GM12878 (cell line): ENCODE measurements around the gene NSMCE1. TPM values are rescaled to one million over a fixed set of nuclear protein-coding genes. Genes with fewer than 3 reads are reported as not detected.

Source experiments
- ATAC-seq: fragments of 200-7000 bp; cut with Tn5 transposase; 3 replicates; pipeline ENCODE4 v1.9.1; 2020; ENCODE audit warnings: mild to moderate bottlenecking, moderate library complexity
- BruUV-seq: library from RNA; stranded (reverse); fragments of 400-500 nt; replicated peaks from 2 replicates; lab custom pipeline; 2021; lab: Mats Ljungman, UMichigan
- CTCF ChIA-PET: fragments of 300-600 bp; sonication (Branson Sonifier 250); formaldehyde crosslinking; extraction: SDS; loops from one replicate; lab custom pipeline; 2021; ENCODE audit warnings: inconsistent platforms; lab: Yijun Ruan, JAX
- POLR2A ChIA-PET: fragments of 350-600 bp; formaldehyde crosslinking; extraction: SDS; loops from one replicate; lab custom pipeline; 2021; ENCODE audit warnings: inconsistent platforms; lab: Charles Lee
- RAD21 ChIA-PET: fragments of 300-600 bp; sonication (Branson Sonifier 250); formaldehyde crosslinking; loops from one replicate; lab custom pipeline; 2023; ENCODE audit warnings: antibody characterized with exemption; ENCODE audit not compliant: unreplicated experiment; lab: Charles Lee
- SMC1A ChIA-PET: fragments of 300-600 bp; sonication (Branson Sonifier 250); formaldehyde crosslinking; loops from one replicate; lab custom pipeline; 2023; ENCODE audit not compliant: unreplicated experiment, uncharacterized antibody; lab: Charles Lee
- DNase-seq: peaks from one replicate; pipeline ENCODE4 v3.0.0-alpha.2; 2011; ENCODE audit warnings: low read depth, low spot score
- FAIRE-seq: peaks from 3 replicates; lab custom pipeline; 2011; peaks lifted over from hg19 to GRCh38; lab: Jason Lieb, UNC
- H2AFZ ChIP-seq: 2 replicates; pipeline ENCODE4 v1.6.0; 2011; ENCODE audit warnings: low read depth, low read length, control low read depth; ENCODE audit not compliant: control insufficient read depth
- H3K27ac ChIP-seq: 2 replicates; pipeline ENCODE4 v1.5.1; 2011; ENCODE audit warnings: control low read depth; ENCODE audit not compliant: control insufficient read depth, insufficient read depth
- H3K27me3 ChIP-seq, 2 experiments: replicated peaks in 1 of 2; 2 replicates each; pipeline versions ENCODE4 v1.6.0 to v1.6.1; 2011; ENCODE audit warnings: low read length in 1 of 2; ENCODE audit not compliant: control insufficient read depth in 2 of 2, insufficient read depth in 2 of 2
- H3K36me3 ChIP-seq, 2 experiments: 2 replicates each; pipeline ENCODE4 v1.5.1; 2011; ENCODE audit warnings: low read length in 1 of 2; ENCODE audit not compliant: control insufficient read depth in 2 of 2, insufficient read depth in 2 of 2
- H3K4me1 ChIP-seq: 2 replicates; pipeline ENCODE4 v1.6.1; 2011; ENCODE audit warnings: mild to moderate bottlenecking, low read length, moderate library complexity, mixed read lengths; ENCODE audit not compliant: control insufficient read depth, insufficient read depth
- H3K4me2 ChIP-seq: 2 replicates; pipeline ENCODE4 v1.6.0; 2011; ENCODE audit warnings: control low read depth; ENCODE audit not compliant: control insufficient read depth, insufficient read depth
- H3K4me3 ChIP-seq: fragments of 200-600 bp; sonication (generic); 2 replicates; pipeline ENCODE4 v1.5.1; 2016
- H3K79me2 ChIP-seq: 2 replicates; pipeline ENCODE4 v1.6.0; 2011; ENCODE audit warnings: low read length; ENCODE audit not compliant: control insufficient read depth, insufficient read depth
- H3K9ac ChIP-seq: 2 replicates; pipeline ENCODE4 v1.8.0; 2011; ENCODE audit warnings: low read length, control low read depth, mixed read lengths; ENCODE audit not compliant: control insufficient read depth, insufficient read depth
- H3K9me3 ChIP-seq: replicated peaks from 3 replicates; pipeline ENCODE4 v1.5.1; 2011; ENCODE audit warnings: mild to moderate bottlenecking, low read length; ENCODE audit not compliant: control insufficient read depth, insufficient read depth
- H4K20me1 ChIP-seq: 2 replicates; pipeline ENCODE4 v1.6.0; 2011; ENCODE audit not compliant: control insufficient read depth, insufficient read depth
- BHLHE40 ChIP-seq, 2 experiments: fragments of 450-650 bp in 1 of 2; IDR thresholded peaks; 2 replicates each; pipeline ENCODE4 v1.6.1; 2011 to 2017; ENCODE audit warnings: low read depth in 2 of 2, borderline replicate concordance in 1 of 2, improper control_type of control experiment in 1 of 2, low read length in 1 of 2, mild to moderate bottlenecking in 1 of 2
- CBX5 ChIP-seq: sonication (generic); IDR thresholded peaks from 2 replicates; pipeline ENCODE4 v1.6.1; 2016; ENCODE audit warnings: low read depth, moderate library complexity, mild to moderate bottlenecking, inconsistent platforms
- CHD2 ChIP-seq: IDR thresholded peaks from 2 replicates; pipeline ENCODE4 v1.6.1; 2011; ENCODE audit warnings: low read depth, low read length, improper control_type of control experiment, borderline replicate concordance
- CREM ChIP-seq: IDR thresholded peaks from 2 replicates; pipeline ENCODE4 v1.6.1; 2014; ENCODE audit warnings: antibody characterized with exemption, low read depth
- CTCF ChIP-seq, 3 experiments: IDR thresholded peaks in 2 of 3; conservative IDR thresholded peaks in 1 of 3; 2 replicates each; pipeline ENCODE4 v1.5.1; 2011; ENCODE audit warnings: low read depth in 3 of 3, low read length in 3 of 3, mild to moderate bottlenecking in 3 of 3, control low read depth in 2 of 3, moderate library complexity in 2 of 3, inconsistent platforms in 1 of 3, mixed read lengths in 1 of 3; ENCODE audit not compliant: control insufficient read depth in 2 of 3, insufficient read depth in 1 of 3; ENCODE audit errors: extremely low read depth in 1 of 3
- EGR1 ChIP-seq, 2 experiments: IDR thresholded peaks; 1 replicate in 1 of 2; 2 replicates in 1 of 2; pipeline ENCODE4 v1.6.1; 2011 to 2012; ENCODE audit warnings: low read depth in 2 of 2, low read length in 2 of 2, borderline replicate concordance in 1 of 2, mild to moderate bottlenecking in 1 of 2, moderate library complexity in 1 of 2
- ESRRA ChIP-seq: IDR thresholded peaks from 2 replicates; pipeline ENCODE4 v1.6.1; 2012; ENCODE audit warnings: mild to moderate bottlenecking, low read length, improper control_type of control experiment
- HCFC1 ChIP-seq: fragments of 150-350 bp; IDR thresholded peaks from 2 replicates; pipeline ENCODE4 v1.6.1; 2014; ENCODE audit warnings: low read length
- IKZF1 ChIP-seq: fragments of 450-650 bp; conservative IDR thresholded peaks from 2 replicates; pipeline ENCODE4 v1.6.1; 2017; ENCODE audit warnings: antibody characterized with exemption, mild to moderate bottlenecking
- KDM1A ChIP-seq: fragments of 200-600 bp; sonication (generic); IDR thresholded peaks from 2 replicates; pipeline ENCODE4 v1.6.1; 2016; ENCODE audit warnings: borderline replicate concordance
- MTA3 ChIP-seq: IDR thresholded peaks from 2 replicates; pipeline ENCODE4 v1.6.1; 2012; ENCODE audit warnings: low read length, inconsistent platforms, borderline replicate concordance
- MXI1 ChIP-seq: fragments of 150-350 bp; IDR thresholded peaks from 2 replicates; pipeline ENCODE4 v1.6.1; 2011; ENCODE audit warnings: low read depth, mild to moderate bottlenecking, inconsistent platforms, low read length, improper control_type of control experiment
- RELA ChIP-seq: fragments of 450-650 bp; IDR thresholded peaks from 2 replicates; pipeline ENCODE4 v1.8.0; 2014; ENCODE audit warnings: borderline replicate concordance; ENCODE audit not compliant: partially characterized antibody
- STAT1 ChIP-seq: fragments of 450-650 bp; conservative IDR thresholded peaks from 2 replicates; pipeline ENCODE4 v1.6.1; 2014; ENCODE audit warnings: antibody characterized with exemption, mild to moderate bottlenecking
- ZBED1 ChIP-seq: IDR thresholded peaks from 2 replicates; pipeline ENCODE4 v1.6.1; 2016; ENCODE audit warnings: borderline replicate concordance
- ZNF274 ChIP-seq: IDR thresholded peaks from one replicate; pipeline ENCODE4 v1.8.0; 2011; ENCODE audit not compliant: insufficient read length, insufficient read depth
- WGBS: methylation state at CpG from one replicate; pipeline ENCODE4 v1.1.6; 2016; ENCODE audit warnings: low lambda C conversion rate; ENCODE audit not compliant: insufficient replicate concordance, insufficient coverage; ENCODE audit errors: missing lambda C conversion rate; 5-methylcytosine and 5-hydroxymethylcytosine counted together
- in situ Hi-C: fragments of 300-500 bp; cut with MboI; formaldehyde crosslinking; loops from 9 replicates; pipeline ENCODE4 v1.14.3; 2018; ENCODE audit warnings: mixed read lengths
- intact Hi-C: fragments of 100-400 bp; cut with micrococcal nuclease; formaldehyde crosslinking; loops from one replicate; pipeline ENCODE4 v1.14.2; 2022; ENCODE audit not compliant: unreplicated experiment
- polyA plus RNA-seq, 11 experiments: library from polyadenylated mRNA; depleted of rRNA in 4 of 11; unstranded in 6 of 11; stranded (reverse) in 5 of 11; fragments of >200 nt; fragmentation: Nextera tagmentation in 4 of 11; fragmentation: Illumina TruSeq in 1 of 11; extraction: Ambion mirVana in 4 of 11; extraction: Trizol in 1 of 11; gene quantifications; 1 replicate in 1 of 11; 2 replicates in 10 of 11; pipeline versions ENCODE4 v1.2.1 to v1.2.3, GENCODE V29; 2011 to 2016; ENCODE audit warnings: inconsistent platforms in 2 of 11, missing spikeins in 2 of 11, low read depth in 1 of 11
- total RNA-seq, 4 experiments: library from RNA; depleted of rRNA in 3 of 4; stranded (reverse); fragments of >200 nt in 3 of 4; fragmentation: Illumina TruSeq in 1 of 4; extraction: Trizol in 1 of 4; gene quantifications; 2 replicates each; pipeline versions ENCODE4 v1.2.1 to v1.2.3, GENCODE V29; 2013 to 2021
- TF ChIP-seq, protein P1 (sequence below): fragments of 450-650 bp; IDR thresholded peaks from 2 replicates; pipeline ENCODE4 v1.6.1; 2017; ENCODE audit warnings: mild to moderate bottlenecking

NSMCE1 gene
- total and polyA plus RNA-seq, 10 of the 15 experiments (the other 5 are each of a cell fraction or from before 2014, with no cell fraction given) = 54.0 to 214 (median 71.4) TPM

DNA sequence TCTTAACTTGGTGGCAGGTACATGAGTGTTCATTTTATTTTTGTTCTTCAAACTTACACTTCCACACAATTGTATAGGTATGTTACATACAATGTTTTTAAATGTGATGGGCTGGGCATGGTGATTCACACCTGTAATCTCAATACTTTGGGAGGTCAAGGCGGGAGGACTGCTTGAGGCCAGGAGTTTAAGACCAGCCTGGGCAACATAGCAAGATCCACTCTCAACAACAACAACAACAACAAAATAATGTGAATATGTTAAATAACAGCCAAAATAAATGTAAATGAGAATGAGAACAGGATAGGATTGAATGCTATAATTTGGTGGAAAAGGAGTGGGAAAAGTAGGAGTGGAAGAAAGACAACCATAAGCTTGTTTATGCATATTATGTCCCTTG lies 2.6 kb downstream of the NSMCE1 start:
- in situ Hi-C loops = no loop called here
- POLR2A ChIA-PET = interaction anchor here (1.0 to 2.9 kb wide), 4 partner anchors 9 to 30 kb away, joined by 3 to 10 read pairs (median 5); no protein-coding TSS in a partner anchor
- H3K9ac ChIP-seq = no peak overlapping the region
- no peak overlapping the region for H3K4me3 ChIP-seq
- peaks cover 0 to 3% of the 10 kb centered on the region in 2 experiments; a peak in 1 of 4 replicates for H3K36me3 ChIP-seq
- 94% methylated on average over 1 of the region's 1 CpG for WGBS
- TF ChIP-seq MTA3 = no peak
- TF ChIP-seq EGR1 (IDR thresholded peaks at IDR 0.05; ENCODE audit: borderline replicate concordance in 1 of 2, low read depth in 2 of 2, low read length in 2 of 2) = no peak
- no peak for TF ChIP-seq CREM
- no peak for TF ChIP-seq BHLHE40 (IDR thresholded peaks at IDR 0.05; ENCODE audit: borderline replicate concordance in 1 of 2, low read depth in 2 of 2, low read length in 1 of 2)
- TF ChIP-seq MXI1 = no peak
- TF ChIP-seq CHD2 = no peak
- TF ChIP-seq ZBED1 = no peak
- no peak for TF ChIP-seq RELA
- TF ChIP-seq CTCF (IDR thresholded peaks at IDR 0.05 in 2 of 3, conservative IDR thresholded peaks at IDR 0.05 in 1 of 3; ENCODE audit: control insufficient read depth in 2 of 3, extremely low read depth in 1 of 3, insufficient read depth in 1 of 3, low read depth in 3 of 3, low read length in 3 of 3) = no peak
- no peak for TF ChIP-seq ZNF274
- TF ChIP-seq HCFC1 = no peak
- TF ChIP-seq, protein P1, sequence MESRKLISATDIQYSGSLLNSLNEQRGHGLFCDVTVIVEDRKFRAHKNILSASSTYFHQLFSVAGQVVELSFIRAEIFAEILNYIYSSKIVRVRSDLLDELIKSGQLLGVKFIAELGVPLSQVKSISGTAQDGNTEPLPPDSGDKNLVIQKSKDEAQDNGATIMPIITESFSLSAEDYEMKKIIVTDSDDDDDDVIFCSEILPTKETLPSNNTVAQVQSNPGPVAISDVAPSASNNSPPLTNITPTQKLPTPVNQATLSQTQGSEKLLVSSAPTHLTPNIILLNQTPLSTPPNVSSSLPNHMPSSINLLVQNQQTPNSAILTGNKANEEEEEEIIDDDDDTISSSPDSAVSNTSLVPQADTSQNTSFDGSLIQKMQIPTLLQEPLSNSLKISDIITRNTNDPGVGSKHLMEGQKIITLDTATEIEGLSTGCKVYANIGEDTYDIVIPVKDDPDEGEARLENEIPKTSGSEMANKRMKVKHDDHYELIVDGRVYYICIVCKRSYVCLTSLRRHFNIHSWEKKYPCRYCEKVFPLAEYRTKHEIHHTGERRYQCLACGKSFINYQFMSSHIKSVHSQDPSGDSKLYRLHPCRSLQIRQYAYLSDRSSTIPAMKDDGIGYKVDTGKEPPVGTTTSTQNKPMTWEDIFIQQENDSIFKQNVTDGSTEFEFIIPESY = no peak
- TF ChIP-seq KDM1A = no peak
- no peak for TF ChIP-seq ESRRA
- TF ChIP-seq CBX5 = no peak
- no peak for TF ChIP-seq IKZF1
- TF ChIP-seq STAT1 = no peak
- H3K9me3 ChIP-seq = no peaks in the 10 kb centered on the region
- ATAC-seq (no peak), FAIRE-seq (no peak), DNase-seq (no peak)
- H3K4me2 ChIP-seq = no peak overlapping the region
- H2AFZ ChIP-seq = no peak overlapping the region
- RAD21 ChIA-PET = interaction anchor here (0.6 to 2.6 kb wide), 2 partner anchors 8 to 29 kb away, joined by 3 to 7 read pairs; no protein-coding TSS in a partner anchor
- H3K27ac ChIP-seq = no peak overlapping the region
- BruUV-seq = no TSS peak
- H3K79me2 ChIP-seq = peaks cover 7% of the 10 kb centered on the region
- H3K4me1 ChIP-seq = no peaks in the 10 kb centered on the region; the same call in 1 of the 2 replicates
- H4K20me1 ChIP-seq = no peaks in the 10 kb centered on the region
- H3K27me3 ChIP-seq = no peaks in the 10 kb centered on the region
- intact Hi-C loops = loop anchor here (5.0 kb wide), 1 partner anchor 51 kb away; no protein-coding TSS in a partner anchor
- SMC1A ChIA-PET = interaction anchor here (0.8 to 2.9 kb wide), 5 partner anchors 9 to 28 kb away, joined by 3 to 18 read pairs (median 7); no protein-coding TSS in a partner anchor
- CTCF ChIA-PET = interaction anchor here (0.6 to 7.2 kb wide), 3 partner anchors 8 to 47 kb away, joined by 3 to 42 read pairs (median 10); no protein-coding TSS in a partner anchor
